GM21447 (cell line): ENCODE data around the gene IQGAP2.
"Not testable (repeated sequence)": the region's sequence is repeated elsewhere in the genome, so short reads cannot be mapped to it uniquely, and the experiment has no call there.

ENCODE experiments used
- ATAC-seq: cut with Tn5 transposase; IDR thresholded peaks from one replicate; pipeline ENCODE4 v1.9.1; 2021; ENCODE audit not compliant: unreplicated experiment

The IQGAP2 gene

DNA sequence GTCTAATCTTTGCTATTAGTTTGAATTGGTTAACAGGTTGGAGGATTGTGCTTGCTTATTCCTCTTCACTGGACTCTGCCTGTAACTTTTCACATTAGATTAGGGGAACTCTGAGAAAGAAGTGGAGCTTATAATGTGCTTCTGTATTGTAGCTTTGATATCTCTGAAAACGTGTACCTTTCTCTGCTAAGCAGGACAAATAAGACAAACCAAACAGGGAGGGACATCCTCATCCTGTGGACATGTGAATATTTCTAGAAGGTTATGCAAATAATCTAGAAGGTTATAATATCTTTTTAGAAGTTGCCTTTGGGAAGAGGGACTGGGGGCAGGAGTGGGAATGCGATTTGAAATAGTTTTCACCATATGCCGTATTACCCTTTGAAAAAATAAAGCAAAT is 11.7 kb downstream of the IQGAP2 start:
- no peak for ATAC-seq

GRCh38 chr5:76415855-76416254 is 12.8 kb downstream of the IQGAP2 start:
- no peak for ATAC-seq

DNA sequence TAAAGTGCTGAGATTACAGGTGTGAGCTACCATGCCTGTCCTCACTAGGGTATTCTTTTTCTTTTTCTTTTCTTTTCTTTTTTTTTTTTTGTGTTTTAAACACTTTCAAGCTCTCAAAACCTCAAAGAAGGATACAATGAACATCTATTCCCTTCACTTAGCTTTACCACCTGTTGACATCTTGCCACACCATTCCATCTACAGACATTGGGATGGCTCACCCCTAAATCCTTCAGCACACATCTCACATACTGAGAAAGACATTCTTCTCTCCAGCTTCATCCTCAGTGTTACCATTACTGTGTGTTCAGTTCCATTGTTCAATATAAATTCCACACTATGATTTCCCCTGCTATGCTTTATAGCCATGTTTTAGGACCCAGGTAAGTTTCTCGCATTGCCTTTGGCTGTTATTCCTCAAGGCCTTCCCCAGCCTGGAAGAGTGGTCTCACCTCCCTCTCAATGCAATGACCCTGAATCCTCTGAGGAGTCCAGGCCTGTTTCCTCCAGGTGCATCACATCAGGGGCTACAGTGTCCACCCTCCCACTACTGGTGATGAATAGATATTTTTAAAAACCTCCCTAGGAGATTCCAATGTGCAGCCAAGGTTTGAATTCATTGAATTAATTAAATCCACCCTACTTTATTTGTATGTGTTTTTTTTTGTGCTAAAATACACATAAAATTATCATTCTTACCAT is 16.7 kb downstream of the IQGAP2 start:
- ATAC-seq, result no peak

DNA sequence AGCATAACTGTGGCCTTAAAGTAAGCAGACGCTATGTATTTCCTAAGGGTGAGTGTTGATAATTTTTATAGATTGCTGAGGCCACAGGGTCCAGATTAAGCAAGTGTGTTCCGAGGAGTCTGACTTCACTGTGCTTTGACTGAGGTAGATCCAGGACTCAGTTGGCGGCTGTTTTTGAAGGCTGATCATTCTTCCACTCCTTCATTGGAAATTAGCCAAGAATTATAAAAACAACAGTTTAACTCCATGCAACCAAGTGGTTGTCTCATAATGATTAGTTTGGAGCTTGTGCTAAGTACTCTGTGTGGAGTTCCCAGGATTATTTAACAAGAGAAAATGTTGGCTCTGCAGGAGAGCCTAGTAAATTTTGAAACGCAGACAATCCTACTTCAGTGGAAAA is 19.1 kb downstream of the IQGAP2 start:
- ATAC-seq, result no peak

DNA sequence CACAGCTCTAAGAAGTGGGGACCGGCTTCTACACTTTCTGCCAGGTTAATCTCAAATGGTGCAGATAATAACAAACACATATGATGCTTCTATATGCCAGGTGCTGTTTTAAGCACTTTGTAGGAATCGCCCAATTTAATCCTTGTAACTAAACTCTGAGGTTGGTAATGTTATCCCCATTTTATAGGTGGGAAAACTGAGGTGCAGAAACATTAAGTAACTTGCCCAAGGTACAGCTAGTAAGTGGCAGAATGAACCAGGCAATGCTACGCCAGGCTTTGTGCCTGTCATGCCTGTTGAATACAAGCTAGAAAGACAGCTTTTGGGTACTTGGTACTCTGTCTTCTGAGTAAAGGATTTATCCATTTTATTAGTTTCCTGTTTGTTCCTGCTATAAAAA is 19.7 kb downstream of the IQGAP2 start:
- ATAC-seq, result no peak

DNA sequence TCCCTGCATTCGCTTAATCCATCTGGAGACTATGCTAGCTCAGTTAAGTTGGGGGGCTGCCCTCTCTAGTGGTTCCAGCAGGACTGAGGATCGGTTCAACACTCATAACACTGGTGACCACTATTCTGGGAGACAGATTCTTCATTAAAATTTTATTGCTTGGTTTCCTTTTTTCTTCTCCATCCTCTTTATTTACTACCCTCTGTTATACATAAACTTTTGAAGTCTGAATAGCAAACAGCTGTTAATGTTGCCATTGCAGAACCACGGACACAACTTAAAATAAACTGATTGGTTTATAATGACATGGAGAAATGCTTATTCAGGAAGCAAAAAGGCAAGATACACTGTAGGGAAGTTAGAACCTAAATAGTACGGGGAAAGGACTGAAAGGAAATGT is 22.1 kb downstream of the IQGAP2 start:
- ATAC-seq, result no peak

GRCh38 chr5:76425928-76426804 is 23.1 kb downstream of the IQGAP2 start:
- no peak for ATAC-seq

DNA sequence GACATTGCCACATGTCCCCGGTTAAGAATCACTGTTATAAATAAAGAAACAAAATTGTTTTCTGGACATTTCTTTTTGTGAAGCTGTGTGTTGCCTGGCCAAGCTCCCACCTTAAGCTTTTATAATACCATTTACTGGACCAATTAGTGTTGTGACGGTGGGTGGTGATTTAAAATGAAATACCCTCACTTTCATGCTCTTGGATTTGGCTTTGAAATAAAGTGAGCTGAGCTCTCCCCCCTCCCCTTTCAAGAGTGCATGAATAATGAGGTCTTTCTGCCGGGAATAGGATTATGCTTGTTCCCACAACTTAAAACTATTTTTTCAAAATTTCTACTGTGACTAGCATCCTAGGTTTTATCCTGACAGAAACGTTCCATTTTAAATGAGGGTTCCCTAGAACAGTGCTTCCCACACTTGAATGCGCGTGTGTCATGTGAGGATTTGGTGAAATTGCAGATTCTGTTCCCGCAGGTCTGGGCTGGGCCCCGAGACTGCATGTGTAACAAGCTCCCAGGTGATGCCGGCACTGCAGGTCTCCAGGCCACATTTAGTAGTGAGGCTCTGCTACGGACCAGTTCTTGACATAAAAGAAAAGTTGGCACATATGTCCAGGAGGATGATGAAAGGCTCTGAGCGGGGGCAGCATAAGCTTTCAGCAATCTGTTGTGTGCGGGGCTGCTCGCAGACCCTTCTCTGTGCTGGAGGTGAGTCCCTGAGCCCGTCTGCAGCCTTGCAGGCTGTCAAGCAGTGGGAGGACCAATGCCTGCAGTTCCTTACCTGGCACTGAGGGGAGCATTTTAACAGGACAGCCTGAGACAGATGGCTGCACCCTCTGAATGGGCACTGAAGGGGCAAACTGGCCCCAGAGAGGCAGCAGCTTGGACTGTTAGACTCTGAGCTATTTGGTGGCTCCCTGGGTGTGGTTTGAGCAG is 24.4 kb downstream of the IQGAP2 start:
- ATAC-seq, result no peak

DNA sequence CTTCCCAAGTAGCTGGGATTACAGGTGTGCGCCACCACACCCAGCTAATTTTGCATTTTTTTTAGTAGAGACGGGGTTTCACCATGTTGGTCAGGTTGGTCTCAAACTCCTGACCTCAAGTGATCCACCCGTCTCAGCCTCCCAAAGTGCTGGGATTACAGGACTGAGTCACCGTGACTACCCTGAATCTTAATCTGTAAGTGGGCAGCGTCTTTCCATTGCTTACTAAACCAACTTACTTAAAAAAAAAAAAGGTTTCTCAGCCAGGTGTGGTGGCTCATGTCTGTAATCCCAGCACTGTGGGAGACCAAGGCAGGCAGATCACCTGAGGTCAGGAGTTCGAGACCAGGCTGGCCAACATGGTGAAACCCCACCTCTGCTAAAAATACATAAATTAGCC is 25.5 kb downstream of the IQGAP2 start:
- not testable (repeated sequence) for ATAC-seq

- ATAC-seq, result no peak
Measured at GRCh38 chr5:76433261-76433660, 30.2 kb downstream of the IQGAP2 start.

DNA sequence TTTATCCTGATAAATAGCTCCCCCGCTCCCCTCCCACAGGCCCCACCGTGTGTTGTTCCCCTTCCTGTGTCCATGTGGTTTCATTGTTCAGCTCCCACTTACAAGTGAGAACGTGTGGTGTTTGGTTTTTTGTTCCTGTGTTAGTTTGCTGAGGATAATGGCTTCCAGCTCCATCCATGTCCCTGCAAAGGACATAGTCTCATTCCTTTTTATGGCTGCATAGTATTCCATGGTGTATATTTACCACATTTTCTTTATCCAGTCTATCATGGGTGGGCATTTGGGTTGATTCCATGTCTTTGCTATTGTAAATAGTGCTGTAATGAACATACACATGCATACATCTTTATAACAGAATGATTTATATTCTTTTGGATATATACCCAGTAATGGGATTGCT is 34.4 kb downstream of the IQGAP2 start:
- ATAC-seq, result not testable (repeated sequence)

- ATAC-seq, result no peak
Measured at GRCh38 chr5:76438025-76438424, 34.9 kb downstream of the IQGAP2 start.

GRCh38 chr5:76439201-76439600 is 36.1 kb downstream of the IQGAP2 start:
- no peak for ATAC-seq

- ATAC-seq, result no peak
Measured at GRCh38 chr5:76439929-76440328, 36.8 kb downstream of the IQGAP2 start.

DNA sequence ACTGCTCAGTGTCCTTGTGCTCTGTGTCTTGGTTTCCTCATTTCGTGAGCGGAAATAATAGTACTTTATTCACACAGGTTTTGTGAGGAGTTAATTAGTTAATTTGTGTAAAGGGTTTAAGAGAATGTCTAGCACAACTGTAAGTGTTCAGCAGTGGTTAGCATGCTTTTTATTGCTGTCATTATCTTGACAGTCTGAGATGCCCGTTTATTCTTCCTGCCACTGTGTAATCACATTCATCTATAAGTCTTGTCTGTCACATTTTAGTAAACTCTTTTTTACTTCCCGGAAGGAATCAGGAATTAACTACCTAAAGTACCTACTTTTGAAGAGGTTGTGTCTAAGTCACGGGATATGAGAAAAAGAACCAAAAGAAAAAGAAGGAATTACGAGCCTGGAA is 38.0 kb downstream of the IQGAP2 start:
- ATAC-seq, result no peak

- ATAC-seq, result no peak
Measured at GRCh38 chr5:76441890-76442673, 39.0 kb downstream of the IQGAP2 start.

DNA sequence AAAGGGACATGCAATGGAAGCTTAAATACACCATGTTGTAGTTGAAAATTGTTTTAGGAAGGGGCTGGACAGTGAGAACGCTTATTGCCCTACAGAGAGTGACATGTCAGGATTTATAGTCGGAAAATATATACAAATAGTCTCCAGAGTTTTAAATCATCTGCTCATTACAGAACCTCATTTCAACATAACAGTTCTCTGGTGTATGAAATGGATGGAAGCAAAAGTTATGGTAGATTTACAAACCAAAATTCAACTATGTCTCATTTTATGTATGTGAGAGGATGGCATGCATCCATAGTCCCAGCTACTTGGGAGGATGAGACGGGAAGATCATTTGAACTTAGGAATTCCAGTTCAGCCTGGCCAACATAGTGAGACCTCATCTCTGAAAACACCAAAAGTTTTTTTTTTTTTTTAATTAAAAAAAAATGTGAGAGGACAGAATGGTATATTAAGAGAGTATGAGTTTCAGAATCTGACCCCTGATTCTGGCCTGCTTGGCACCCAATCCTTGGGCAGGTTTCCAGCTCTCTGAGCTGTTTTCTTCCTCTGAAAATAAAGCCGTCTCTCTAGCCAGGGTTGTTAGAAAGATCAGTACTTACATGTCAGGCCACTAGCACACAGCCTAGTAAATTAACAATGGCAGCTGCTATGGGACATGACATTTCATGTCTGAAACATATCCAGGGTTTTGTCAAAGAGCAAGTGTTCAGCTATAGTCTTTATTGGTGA is 40.1 kb downstream of the IQGAP2 start:
- no peak for ATAC-seq

DNA sequence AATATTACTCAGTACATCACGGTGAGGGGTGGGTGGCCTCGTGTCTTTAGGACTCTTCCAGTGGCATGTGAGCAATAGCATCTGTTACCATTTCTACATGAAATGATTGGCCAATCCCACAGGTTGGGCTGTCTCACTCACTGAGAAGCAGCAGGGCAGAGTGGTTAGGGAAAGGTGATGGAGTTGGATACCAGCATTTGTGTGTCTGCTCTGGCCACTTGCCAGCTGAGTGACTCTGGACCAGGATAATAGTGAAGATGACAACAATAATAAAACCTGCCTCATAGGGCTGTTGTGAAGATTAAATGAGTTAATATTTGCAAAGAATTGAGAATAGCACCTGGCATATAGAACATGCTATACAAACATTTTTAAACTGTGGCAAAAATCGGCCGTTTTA is 42.0 kb downstream of the IQGAP2 start:
- ATAC-seq, result no peak

GRCh38 chr5:76445830-76446229 is 42.7 kb downstream of the IQGAP2 start:
- ATAC-seq, result no peak

- ATAC-seq, result no peak
Measured at GRCh38 chr5:76446776-76447175, 43.7 kb downstream of the IQGAP2 start.
